Measurements from ENCODE around the gene MAP3K20.
"Not testable (repeated sequence)": the region's sequence is repeated elsewhere in the genome, so short reads cannot be mapped to it uniquely, and the experiment has no call there.

MAP3K20 gene

DNA sequence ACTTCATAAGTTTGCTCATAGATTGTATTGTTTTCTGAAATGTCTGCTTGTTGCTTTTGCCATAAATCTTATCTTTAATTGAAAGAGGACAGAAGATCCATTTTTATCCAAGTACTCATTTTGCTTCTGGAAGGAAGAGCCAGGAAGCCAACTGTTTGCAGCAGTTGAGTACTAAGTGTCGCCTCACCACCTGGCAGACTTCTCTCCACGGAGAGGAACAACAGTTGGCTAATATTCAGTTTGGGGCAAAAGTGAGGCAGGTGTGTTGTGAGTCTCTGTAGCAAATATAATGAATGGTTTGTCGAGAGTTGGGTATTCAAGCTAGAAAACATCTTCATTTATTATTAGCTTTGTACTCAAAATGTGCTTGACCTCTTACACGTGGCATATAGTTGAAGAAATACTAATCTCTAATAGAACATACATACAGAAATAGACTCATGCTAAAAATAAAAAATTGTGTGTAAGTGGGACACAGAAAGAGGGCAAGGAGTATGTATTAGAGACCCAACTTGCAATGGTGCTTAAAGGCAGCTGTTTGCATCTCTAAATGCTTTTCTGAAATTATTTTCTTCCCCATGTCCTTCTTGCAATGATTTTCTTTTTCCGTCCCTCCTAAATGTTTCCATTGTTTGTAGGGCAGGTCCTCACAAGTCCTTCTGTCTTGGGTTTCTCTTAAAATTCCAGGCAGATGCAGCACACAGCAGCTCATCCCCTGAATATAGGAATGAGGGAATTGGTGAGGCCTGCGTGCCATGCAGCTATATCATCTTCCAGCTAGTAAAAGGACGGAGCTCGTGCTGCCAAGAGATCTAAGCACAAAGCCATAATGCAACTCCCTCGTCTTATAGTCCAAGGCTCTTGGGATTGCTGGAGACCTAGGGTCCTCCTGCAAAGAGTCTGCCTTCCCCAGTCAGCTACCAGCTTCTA, 44.8 kb upstream of the MAP3K20 start:
- DNase-seq (ENCODE audit: low spot score) = no peak
- in situ Hi-C loops (cut with MboI; ENCODE audit: low pct_unique_long_range_greater_than_20kb, low sequenced_read_pairs, unreplicated experiment) = no loop called here
- no peak for TF ChIP-seq CTCF (IDR thresholded peaks at IDR 0.05; ENCODE audit: extremely low read depth, insufficient read depth, missing control alignments)

- in situ Hi-C loops (cut with MboI; ENCODE audit: low pct_unique_long_range_greater_than_20kb, low sequenced_read_pairs, unreplicated experiment) = no loop called here
- TF ChIP-seq CTCF (IDR thresholded peaks at IDR 0.05; ENCODE audit: extremely low read depth, insufficient read depth, missing control alignments) = no peak
- DNase-seq (ENCODE audit: low spot score) = no peak
These were observed 43.6 kb upstream of the MAP3K20 start for GRCh38 chr2:173032032-173032431.

DNA sequence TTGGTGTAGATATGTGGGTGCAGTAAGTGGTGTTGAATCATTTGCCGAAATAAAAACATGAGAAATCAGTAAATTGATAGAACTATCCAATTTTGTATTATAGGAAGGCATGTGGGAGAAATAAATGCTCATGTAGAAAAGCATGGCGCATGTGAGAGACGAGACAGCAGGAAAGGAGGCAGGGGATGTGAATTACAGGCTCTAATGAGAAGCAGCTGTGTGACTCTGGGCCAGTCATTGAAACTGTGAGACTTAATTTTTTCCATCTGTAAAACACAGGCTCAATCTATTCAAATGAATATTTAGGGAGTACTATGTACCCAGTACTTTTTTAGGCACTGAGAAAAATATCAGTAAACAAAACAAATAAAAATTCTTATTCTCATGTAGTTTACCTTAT, 42.6 kb upstream of the MAP3K20 start:
- in situ Hi-C loops (cut with MboI; ENCODE audit: low pct_unique_long_range_greater_than_20kb, low sequenced_read_pairs, unreplicated experiment) = no loop called here
- no peak for DNase-seq (ENCODE audit: low spot score)
- no peak for TF ChIP-seq CTCF (IDR thresholded peaks at IDR 0.05; ENCODE audit: extremely low read depth, insufficient read depth, missing control alignments)

DNA sequence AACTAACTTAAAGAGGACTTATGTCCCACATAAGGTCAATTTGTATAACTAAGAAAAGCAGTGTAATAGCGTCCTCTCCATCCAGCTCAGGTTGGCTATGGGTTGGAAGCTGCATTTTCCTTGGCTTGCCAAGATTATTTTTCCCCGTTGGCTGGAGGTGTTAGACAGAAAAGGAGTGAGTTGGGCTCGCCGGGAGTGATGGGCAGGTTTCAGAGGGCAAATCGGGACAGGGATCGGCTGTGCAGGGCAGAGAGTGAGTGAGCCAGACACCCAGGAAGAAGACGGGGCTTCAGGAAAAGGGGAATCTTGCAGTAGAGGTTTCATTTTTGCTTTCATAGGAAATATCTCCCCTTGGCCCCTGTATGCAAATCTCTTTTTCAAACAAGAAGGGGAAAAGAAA, 41.5 kb upstream of the MAP3K20 start:
- in situ Hi-C loops (cut with MboI; ENCODE audit: low pct_unique_long_range_greater_than_20kb, low sequenced_read_pairs, unreplicated experiment) = no loop called here
- TF ChIP-seq CTCF (IDR thresholded peaks at IDR 0.05; ENCODE audit: extremely low read depth, insufficient read depth, missing control alignments) = no peak
- DNase-seq (ENCODE audit: low spot score) = no peak

DNA sequence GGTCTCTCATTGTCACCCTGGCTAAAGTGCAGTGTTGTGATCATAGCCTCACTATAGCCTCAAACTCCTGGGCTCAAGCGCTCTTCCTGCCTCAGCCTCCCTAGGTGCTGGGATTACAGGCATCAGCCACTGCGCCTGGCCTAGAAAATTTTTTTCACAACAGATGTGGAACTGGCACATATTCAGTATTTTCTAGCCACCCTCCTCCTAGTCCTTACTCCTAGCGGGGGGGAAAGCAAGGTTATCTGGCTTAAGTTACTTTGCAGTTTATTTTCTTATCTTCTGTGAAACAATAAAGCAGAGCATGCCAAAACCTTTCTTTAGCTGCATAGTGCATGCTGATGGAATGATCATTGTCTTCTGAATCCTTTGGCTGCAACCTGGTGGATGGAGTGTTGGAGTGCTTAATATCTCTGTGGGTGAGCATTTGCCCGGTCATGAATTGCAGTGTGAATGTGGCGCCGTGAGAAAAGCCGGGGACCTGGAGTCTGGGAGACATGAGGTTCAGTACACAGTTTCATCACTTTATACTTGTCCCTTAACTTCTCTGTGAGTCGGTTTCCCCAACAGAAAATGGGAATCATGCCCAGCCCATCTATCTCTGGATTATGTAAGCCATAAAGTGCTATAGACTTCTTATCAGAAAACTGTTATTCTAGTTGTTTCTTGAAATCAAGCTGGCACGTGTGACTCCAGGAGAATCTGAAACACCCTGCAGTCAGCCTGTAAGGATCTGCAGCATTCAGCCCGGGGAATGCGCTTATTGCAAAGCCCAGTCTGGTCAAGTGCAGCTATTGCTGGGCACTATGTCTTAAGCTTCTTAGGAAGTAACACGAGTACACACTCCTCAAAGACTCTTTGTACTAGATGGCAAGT, 38.2 kb upstream of the MAP3K20 start:
- in situ Hi-C loops (cut with MboI; ENCODE audit: low pct_unique_long_range_greater_than_20kb, low sequenced_read_pairs, unreplicated experiment) = no loop called here
- no peak for DNase-seq (ENCODE audit: low spot score)

GRCh38 chr2:173038257-173038656, 37.4 kb upstream of the MAP3K20 start:
- DNase-seq (ENCODE audit: low spot score); in situ Hi-C loops (cut with MboI; ENCODE audit: low pct_unique_long_range_greater_than_20kb, low sequenced_read_pairs, unreplicated experiment): not testable (repeated sequence)

More for the DNA sequence above, 38.2 kb upstream of the MAP3K20 start:
- TF ChIP-seq CTCF (IDR thresholded peaks at IDR 0.05; ENCODE audit: extremely low read depth, insufficient read depth, missing control alignments) = no peak

DNA sequence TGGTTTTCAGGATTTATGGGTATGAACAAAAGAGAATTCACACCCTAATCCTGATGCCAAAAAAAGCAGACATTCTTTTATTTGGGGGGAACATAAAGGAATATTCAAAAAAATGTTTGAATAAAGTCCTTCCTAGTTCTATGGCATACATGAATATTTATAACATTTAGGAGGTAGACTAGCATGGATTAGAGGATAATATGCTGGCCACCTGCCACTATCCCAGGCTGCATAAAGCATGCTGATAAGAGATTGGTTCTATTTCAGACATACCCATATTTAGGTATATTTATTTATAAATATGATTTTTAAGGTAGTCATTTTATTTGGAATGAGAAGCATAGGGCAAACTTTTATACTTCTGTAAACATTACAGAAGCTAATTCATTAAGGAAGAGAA, 34.9 kb upstream of the MAP3K20 start:
- in situ Hi-C loops (cut with MboI; ENCODE audit: low pct_unique_long_range_greater_than_20kb, low sequenced_read_pairs, unreplicated experiment) = no loop called here
- no peak for DNase-seq (ENCODE audit: low spot score)
- TF ChIP-seq CTCF (IDR thresholded peaks at IDR 0.05; ENCODE audit: extremely low read depth, insufficient read depth, missing control alignments) = no peak
